ENCODE data around the gene CDH23. TPM values are rescaled to one million over a fixed set of nuclear protein-coding genes. Genes with fewer than 3 reads are reported as not detected.

The CDH23 gene
- total and polyA plus RNA-seq, 5 donors, result 2.4 to 6.3 (median 5.2) TPM

DNA sequence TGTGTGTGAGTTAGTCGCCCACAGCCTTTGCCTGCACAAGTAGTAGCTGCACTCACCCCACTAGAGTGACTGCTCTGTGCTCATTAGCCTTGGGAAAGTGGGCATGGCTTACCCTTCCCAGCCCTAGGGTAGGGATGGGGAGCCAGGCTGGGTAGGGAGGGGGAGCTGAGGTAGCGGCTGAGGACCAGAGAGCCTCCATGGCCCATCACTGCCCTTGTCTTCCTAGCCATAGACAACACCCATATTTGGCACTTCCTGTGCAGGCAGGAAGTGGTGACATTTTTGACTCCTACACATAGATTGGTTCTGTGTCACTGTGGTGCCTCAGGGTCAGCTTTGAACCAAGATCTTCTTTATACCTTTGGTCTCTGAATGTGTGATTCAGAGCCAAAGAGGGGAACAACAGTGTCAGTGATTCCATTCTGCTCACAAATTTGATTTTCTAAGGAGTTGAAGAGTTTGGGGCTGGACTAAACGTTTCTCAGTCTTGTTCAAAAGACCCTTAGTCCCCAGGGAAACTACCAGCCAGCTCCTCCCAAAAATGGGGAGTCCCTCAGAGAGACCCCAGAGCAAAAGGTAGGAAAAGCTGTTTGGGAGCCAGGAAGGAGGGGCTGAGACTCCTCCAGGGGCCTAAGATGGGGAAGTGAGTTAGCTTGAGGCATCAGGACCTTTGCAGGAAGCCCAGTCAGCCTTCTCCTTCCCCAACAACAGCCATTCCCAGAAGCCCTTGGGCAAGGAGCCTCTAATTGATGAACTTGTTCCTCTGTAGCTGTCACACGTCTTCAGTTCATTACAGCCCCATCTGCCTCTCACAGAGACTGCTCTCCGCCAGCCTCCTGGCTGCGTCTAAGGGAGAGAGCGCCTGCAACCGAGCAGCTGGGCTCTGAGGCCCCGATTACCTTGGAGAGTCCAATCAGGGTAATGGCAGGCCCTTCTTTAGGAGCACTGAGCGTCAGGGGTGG lies 135.0 kb downstream of the CDH23 start:
- no peak overlapping the region for H3K27ac ChIP-seq (ENCODE audit: low read length)
- intact Hi-C loops (cut with DNase I), result no loop called here
- no peaks in the 10 kb centered on the region for H3K4me1 ChIP-seq (ENCODE audit: control insufficient read depth, insufficient read depth, low read length)
- H3K27me3 ChIP-seq (ENCODE audit: control insufficient read depth, insufficient read depth), result no peaks in the 10 kb centered on the region
- 88% methylated on average over 10 of the region's 10 CpGs for WGBS
- DNase-seq (peak in 1 of 3 donors; percentile 28), ATAC-seq (no peak)
- H3K4me3 ChIP-seq (ENCODE audit: low read length), result no peak overlapping the region
- H3K9me3 ChIP-seq (ENCODE audit: control insufficient read depth, low read length), result no peaks in the 10 kb centered on the region

DNA sequence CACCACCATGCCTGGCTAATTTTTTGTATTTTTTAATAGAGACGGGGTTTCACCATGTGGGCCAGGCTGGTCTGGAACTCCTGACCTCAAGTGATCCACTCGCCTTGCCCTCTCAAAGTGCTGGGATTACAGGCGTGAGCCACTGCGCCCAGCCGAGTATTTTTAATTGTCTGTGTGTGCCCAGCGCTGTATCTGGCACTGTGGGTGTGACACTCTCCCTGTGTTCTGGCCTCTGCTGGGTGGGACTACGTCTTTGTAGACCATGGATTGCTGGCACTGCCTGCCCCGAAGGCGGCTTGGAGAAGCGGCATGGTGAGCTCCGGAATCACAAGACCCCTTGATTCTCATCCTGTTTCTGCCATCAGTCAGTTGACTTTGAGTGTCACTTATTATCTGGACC lies 136.2 kb downstream of the CDH23 start:
- peak in 1 of 3 donors; percentile 23 for DNase-seq
- H3K4me1 ChIP-seq (ENCODE audit: control insufficient read depth, insufficient read depth, low read length), result no peaks in the 10 kb centered on the region
- intact Hi-C loops (cut with DNase I), result no loop called here
- 80% methylated on average over 11 of the region's 11 CpGs for WGBS
- H3K27ac ChIP-seq (ENCODE audit: low read length), result no peak overlapping the region
- no peak overlapping the region for H3K4me3 ChIP-seq (ENCODE audit: low read length)
- H3K9me3 ChIP-seq (ENCODE audit: control insufficient read depth, low read length), result no peaks in the 10 kb centered on the region
- ATAC-seq, result no peak
- no peaks in the 10 kb centered on the region for H3K27me3 ChIP-seq (ENCODE audit: control insufficient read depth, insufficient read depth)

DNA sequence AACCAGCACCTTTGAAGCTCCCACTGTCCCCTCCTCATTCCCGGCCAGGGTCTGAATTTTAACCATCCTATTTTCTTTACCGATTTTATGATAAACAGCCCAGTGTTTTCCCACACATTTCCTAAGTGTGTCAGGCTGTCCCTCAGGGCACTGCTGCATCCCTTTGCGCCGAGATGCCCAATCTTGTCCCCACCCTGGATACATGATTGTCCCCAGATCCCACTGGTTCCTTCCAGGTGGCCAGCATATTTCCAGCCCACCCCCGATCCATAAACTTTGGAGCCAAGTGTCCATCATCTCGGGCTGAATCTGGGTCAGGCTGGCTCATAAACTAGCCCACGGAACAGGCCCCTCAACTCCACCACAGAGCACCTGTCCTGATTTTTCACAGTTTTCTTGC lies 137.2 kb downstream of the CDH23 start:
- Histone ChIP-seq H3K27me3 (ENCODE audit: control insufficient read depth, insufficient read depth) (no peaks in the 10 kb centered on the region), H3K4me3 (ENCODE audit: low read length) (no peak overlapping the region), H3K9me3 (ENCODE audit: control insufficient read depth, low read length) (no peaks in the 10 kb centered on the region), H3K4me1 (ENCODE audit: control insufficient read depth, insufficient read depth, low read length) (no peaks in the 10 kb centered on the region), H3K27ac (ENCODE audit: low read length) (no peak overlapping the region)
- 89% methylated on average over 7 of the region's 7 CpGs for WGBS
- intact Hi-C loops (cut with DNase I), result no loop called here
- ATAC-seq, result no peak
- peak in 2 of 3 donors; percentile 3 to 8 for DNase-seq

DNA sequence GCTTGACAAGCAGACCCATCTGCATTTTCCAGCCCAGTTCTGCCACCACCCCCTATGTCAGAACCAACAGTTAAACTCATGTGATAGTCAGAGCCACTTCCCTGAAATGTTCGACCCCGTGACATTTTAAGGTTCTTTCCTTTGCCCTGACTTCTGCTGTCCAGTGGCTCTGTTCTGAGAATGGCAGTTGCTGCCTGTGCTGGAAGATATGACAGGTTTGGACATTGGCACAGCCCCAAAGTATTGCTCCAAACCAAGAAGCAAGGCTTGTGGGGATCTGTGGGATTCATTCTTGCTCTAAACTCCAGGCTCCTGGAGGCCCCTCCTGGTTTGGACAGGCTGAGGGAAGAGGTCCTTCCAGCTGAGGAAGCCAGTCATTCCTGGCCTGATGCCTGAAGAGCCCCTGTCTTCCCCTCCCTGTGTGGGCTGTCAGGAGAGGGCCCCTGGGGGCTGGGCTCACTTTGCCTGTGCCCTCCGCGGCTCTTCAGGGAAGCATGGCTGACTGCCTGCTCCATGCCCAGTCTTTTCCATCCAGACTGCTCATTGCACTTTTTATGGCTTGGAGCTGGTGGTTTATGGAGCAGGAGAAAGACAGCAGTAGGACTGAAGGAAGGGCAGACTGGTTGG lies 138.0 kb downstream of the CDH23 start:
- H3K27ac ChIP-seq (ENCODE audit: low read length), result no peak overlapping the region
- H3K4me3 ChIP-seq (ENCODE audit: low read length), result no peak overlapping the region
- H3K27me3 ChIP-seq (ENCODE audit: control insufficient read depth, insufficient read depth), result no peaks in the 10 kb centered on the region
- peak in 1 of 3 donors; percentile 4 for DNase-seq
- intact Hi-C loops (cut with DNase I), result no loop called here
- WGBS, result 50% methylated on average over 4 of the region's 4 CpGs
- no peaks in the 10 kb centered on the region for H3K4me1 ChIP-seq (ENCODE audit: control insufficient read depth, insufficient read depth, low read length)
- H3K9me3 ChIP-seq (ENCODE audit: control insufficient read depth, low read length), result no peaks in the 10 kb centered on the region
- ATAC-seq, result no peak

DNA sequence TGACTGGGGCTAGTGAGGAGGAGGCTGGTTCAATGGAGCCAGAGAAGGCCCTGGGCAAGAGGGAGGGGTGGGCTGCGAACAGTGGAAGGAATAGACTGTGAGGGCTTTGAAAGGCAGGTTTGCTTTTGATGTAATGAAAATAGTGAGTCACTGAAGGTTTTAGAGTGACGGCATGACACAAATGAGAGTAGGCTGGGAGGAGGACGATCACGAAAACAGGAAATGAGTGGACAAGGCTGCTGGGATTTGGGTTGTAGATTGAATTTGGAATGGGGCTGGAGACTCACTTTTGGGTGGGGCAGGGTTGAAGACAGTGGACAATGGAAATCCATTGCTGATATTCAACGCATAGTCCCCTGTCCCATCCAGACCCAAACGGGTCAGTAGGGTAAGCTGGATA lies 139.6 kb downstream of the CDH23 start:
- WGBS, result 78% methylated on average over 6 of the region's 6 CpGs
- DNase-seq (no peak), ATAC-seq (no peak)
- no peak overlapping the region for H3K4me3 ChIP-seq (ENCODE audit: low read length)
- H3K27ac ChIP-seq (ENCODE audit: low read length), result no peak overlapping the region
- H3K4me1 ChIP-seq (ENCODE audit: control insufficient read depth, insufficient read depth, low read length), result no peaks in the 10 kb centered on the region
- H3K27me3 ChIP-seq (ENCODE audit: control insufficient read depth, insufficient read depth), result no peaks in the 10 kb centered on the region
- intact Hi-C loops (cut with DNase I), result no loop called here
- H3K9me3 ChIP-seq (ENCODE audit: control insufficient read depth, low read length), result no peaks in the 10 kb centered on the region

DNA sequence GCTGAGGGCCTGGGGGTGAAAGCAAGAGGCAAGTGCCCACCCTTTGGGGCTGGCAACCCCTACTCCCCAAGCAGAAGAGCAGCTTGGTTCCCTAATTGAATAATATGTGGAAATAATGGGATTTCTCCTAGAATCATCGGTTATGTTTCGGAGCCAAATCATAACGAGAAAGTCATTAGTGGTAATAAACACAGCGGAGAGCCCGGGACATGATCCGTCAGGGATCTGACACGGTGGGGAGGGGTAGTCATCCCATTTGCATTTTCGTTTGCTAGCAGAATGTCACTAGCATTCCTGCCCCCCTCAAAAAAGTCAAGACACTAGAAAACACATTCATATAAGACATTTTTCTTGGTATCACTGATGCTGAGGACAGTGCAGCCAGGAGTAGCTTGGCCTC lies 140.4 kb downstream of the CDH23 start:
- no peaks in the 10 kb centered on the region for H3K4me1 ChIP-seq (ENCODE audit: control insufficient read depth, insufficient read depth, low read length)
- no peaks in the 10 kb centered on the region for H3K9me3 ChIP-seq (ENCODE audit: control insufficient read depth, low read length)
- H3K4me3 ChIP-seq (ENCODE audit: low read length), result no peak overlapping the region
- no peak for DNase-seq
- WGBS, result 92% methylated on average over 8 of the region's 8 CpGs
- H3K27ac ChIP-seq (ENCODE audit: low read length), result no peak overlapping the region
- intact Hi-C loops (cut with DNase I), result no loop called here
- no peak for ATAC-seq
- H3K27me3 ChIP-seq (ENCODE audit: control insufficient read depth, insufficient read depth), result no peaks in the 10 kb centered on the region

DNA sequence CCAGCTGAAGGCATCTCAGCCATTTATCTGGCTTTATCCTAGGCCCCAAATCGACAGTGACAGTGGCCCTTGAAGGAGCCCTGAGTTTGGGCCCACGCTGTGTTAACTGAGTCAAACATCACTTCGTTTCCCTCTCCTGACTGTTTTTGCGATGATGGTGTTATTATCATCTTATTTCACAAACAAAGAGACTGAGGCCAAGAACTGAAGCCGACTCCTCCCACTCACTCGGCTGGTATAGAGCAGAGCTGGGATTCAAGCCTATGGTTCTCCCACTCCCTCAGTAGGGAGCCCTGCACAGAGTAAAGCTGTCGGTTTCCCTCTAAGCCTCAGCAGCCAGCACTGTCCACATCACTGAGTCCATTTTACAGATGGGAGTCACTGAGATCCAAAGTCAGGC lies 141.0 kb downstream of the CDH23 start:
- Histone ChIP-seq H3K9me3 (ENCODE audit: control insufficient read depth, low read length) (no peaks in the 10 kb centered on the region), H3K27ac (ENCODE audit: low read length) (no peak overlapping the region), H3K27me3 (ENCODE audit: control insufficient read depth, insufficient read depth) (no peaks in the 10 kb centered on the region), H3K4me3 (ENCODE audit: low read length) (no peak overlapping the region), H3K4me1 (ENCODE audit: control insufficient read depth, insufficient read depth, low read length) (no peaks in the 10 kb centered on the region)
- intact Hi-C loops (cut with DNase I), result no loop called here
- WGBS, result 76% methylated on average over 7 of the region's 7 CpGs
- ATAC-seq (no peak), DNase-seq (peak in 1 of 3 donors; percentile 2)

DNA sequence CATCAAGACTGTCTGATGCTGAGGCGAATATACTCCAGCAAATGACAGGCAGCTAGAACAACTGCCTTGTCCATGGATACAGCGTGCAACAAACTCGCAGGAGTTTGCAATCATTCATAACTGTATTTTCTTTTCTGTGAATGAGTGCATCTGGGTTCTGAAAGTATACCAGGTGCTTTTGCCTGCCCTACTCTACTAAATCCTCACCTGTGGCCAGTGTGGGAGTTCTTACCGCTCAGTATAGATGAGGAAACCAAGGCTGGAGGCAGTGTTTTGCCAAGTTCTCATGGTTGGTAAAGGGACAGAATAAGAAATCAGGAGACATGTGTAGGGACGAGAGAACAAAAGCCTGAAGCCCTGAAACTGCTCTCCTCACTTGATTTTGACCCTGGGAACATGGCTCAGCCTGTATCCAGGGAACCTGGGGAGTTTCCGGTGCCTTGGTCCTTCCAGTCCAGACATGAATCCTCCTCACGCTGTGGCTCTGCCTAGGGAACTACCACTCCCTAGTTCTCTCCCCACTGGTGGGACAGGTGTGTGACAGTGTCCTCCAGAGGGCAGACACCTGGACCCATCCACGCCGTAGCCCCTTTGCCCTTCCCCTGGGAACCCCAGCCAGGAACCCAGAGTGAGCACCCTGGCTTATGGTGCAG lies 142.0 kb downstream of the CDH23 start:
- intact Hi-C loops (cut with DNase I), result no loop called here
- Histone ChIP-seq H3K27me3 (ENCODE audit: control insufficient read depth, insufficient read depth) (no peaks in the 10 kb centered on the region), H3K9me3 (ENCODE audit: control insufficient read depth, low read length) (no peaks in the 10 kb centered on the region), H3K4me3 (ENCODE audit: low read length) (no peak overlapping the region), H3K27ac (ENCODE audit: low read length) (no peak overlapping the region), H3K4me1 (ENCODE audit: control insufficient read depth, insufficient read depth, low read length) (no peaks in the 10 kb centered on the region)
- 95% methylated on average over 9 of the region's 9 CpGs for WGBS
- peak in 1 of 3 donors; percentile 39 for DNase-seq
- no peak for ATAC-seq

DNA sequence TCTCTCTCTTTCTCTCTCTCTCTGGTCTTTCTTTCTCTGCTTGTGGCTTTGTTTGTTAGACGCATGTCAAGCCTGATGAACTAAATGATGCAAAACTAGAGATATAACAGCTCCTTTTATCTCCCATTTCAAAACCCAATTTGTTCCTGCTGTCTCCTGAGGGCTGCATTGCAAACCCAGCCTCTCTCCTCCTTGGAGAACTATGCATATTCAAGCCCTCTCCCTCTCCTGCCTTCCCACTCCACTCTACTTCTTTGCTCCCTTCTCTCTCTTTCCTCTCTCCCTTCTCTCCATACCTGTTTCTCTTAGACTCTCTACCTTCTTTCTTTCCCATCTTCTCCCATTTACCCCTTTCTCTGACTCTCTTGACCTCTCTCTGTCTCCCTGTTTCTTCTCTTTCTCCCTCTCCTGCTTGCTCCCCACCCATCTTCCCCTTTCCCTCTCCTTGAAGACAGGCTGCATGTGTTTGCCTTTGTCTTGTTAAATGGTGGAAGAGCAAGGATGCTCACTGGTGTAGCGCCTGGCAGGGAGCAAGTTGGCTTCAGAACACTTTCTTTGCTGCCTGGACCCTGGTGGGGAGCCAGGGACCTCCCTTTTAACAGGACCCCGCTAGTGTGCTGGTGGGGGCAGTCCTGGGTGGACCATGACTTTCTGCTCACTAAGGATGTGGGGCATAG lies 142.9 kb downstream of the CDH23 start:
- ATAC-seq, result no peak
- H3K27me3 ChIP-seq (ENCODE audit: control insufficient read depth, insufficient read depth), result no peaks in the 10 kb centered on the region
- no peaks in the 10 kb centered on the region for H3K9me3 ChIP-seq (ENCODE audit: control insufficient read depth, low read length)
- intact Hi-C loops (cut with DNase I), result no loop called here
- H3K27ac ChIP-seq (ENCODE audit: low read length), result no peak overlapping the region
- H3K4me3 ChIP-seq (ENCODE audit: low read length), result no peak overlapping the region
- no peaks in the 10 kb centered on the region for H3K4me1 ChIP-seq (ENCODE audit: control insufficient read depth, insufficient read depth, low read length)
- peak in 1 of 3 donors; percentile 10 for DNase-seq
- WGBS, result 87% methylated on average over 3 of the region's 3 CpGs

DNA sequence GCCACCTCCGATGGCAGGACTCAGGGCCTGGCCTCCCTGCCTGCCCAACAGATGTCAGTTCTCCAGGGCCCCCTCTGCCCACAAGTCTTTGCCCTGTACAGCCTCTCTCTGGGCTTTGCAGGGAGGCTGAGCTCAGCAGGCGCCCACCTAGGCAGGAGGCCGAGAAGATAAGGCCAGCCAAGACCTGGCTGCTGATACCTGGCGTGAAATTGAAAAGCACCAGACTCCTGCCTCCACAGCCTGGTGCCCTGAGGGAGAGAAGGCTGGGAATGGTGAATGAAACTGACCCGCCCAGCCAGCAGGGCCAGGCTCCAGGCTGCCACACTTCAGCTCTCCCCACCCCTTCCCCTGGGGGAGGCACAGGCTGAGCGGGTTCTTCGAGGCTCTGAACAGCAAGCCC lies 145.8 kb downstream of the CDH23 start:
- Histone ChIP-seq H3K27me3 (ENCODE audit: control insufficient read depth, insufficient read depth) (no peaks in the 10 kb centered on the region), H3K4me1 (ENCODE audit: control insufficient read depth, insufficient read depth, low read length) (no peaks in the 10 kb centered on the region), H3K27ac (ENCODE audit: low read length) (no peak overlapping the region), H3K9me3 (ENCODE audit: control insufficient read depth, low read length) (no peaks in the 10 kb centered on the region), H3K4me3 (ENCODE audit: low read length) (no peak overlapping the region)
- intact Hi-C loops (cut with DNase I), result no loop called here
- ATAC-seq (peak in 1 of 2 donors; percentile 27), DNase-seq (peak in 1 of 3 donors; percentile 6)
- 89% methylated on average over 7 of the region's 7 CpGs for WGBS

Measured in right cardiac atrium (tissue), 5 donors.